Posterior cingulate gyrus (tissue), 11 donors: Measurements from ENCODE around the gene ESR1.
A peak's percentile ranks its signal among the peaks of the same experiment; 100 is the strongest.
"Not testable (repeated sequence)": the region's sequence is repeated elsewhere in the genome, so short reads cannot be mapped to it uniquely, and the experiment has no call there.

Experiments
- DNase-seq, 10 donors: peaks; one replicate each; pipeline versions ENCODE4 v3.0.0 to v3.0.0-alpha.2; 2020 to 2021; ENCODE audit warnings: mixed read lengths in 3 of 10
- intact Hi-C: fragments of 100-400 bp; cut with DNase I; formaldehyde crosslinking; loops from one replicate; pipeline ENCODE4 v1.15.1; 2023

The ESR1 gene

GRCh38 chr6:152034631-152035030 lies 227.1 kb downstream of the ESR1 start:
- intact Hi-C loops: no loop called here
- DNase-seq: no peak

- DNase-seq: no peak
- intact Hi-C loops: no loop called here
These were observed 238.6 kb downstream of the ESR1 start for GRCh38 chr6:152046118-152046517.

GRCh38 chr6:152048921-152049320 lies 241.4 kb downstream of the ESR1 start:
- DNase-seq: no peak
- intact Hi-C loops: no loop called here

GRCh38 chr6:152049502-152049901 lies 242.0 kb downstream of the ESR1 start:
- DNase-seq: no peak
- intact Hi-C loops: no loop called here

GRCh38 chr6:152050451-152051195 lies 243.1 kb downstream of the ESR1 start:
- intact Hi-C loops: no loop called here

GRCh38 chr6:152052061-152052460 lies 244.6 kb downstream of the ESR1 start:
- no peak for DNase-seq
- intact Hi-C loops: no loop called here

More at GRCh38 chr6:152050451-152051195, 243.1 kb downstream of the ESR1 start:
- DNase-seq: no peak

GRCh38 chr6:152053332-152053731 lies 245.8 kb downstream of the ESR1 start:
- intact Hi-C loops: no loop called here
- no peak for DNase-seq

- intact Hi-C loops: no loop called here
- DNase-seq: no peak
These were observed 247.0 kb downstream of the ESR1 start for GRCh38 chr6:152054441-152054840.

- intact Hi-C loops: no loop called here
- no peak for DNase-seq
These were observed 248.0 kb downstream of the ESR1 start for GRCh38 chr6:152055517-152055916.

GRCh38 chr6:152057832-152058498 lies 250.5 kb downstream of the ESR1 start:
- no peak for DNase-seq
- intact Hi-C loops: no loop called here

GRCh38 chr6:152059909-152060308 lies 252.4 kb downstream of the ESR1 start:
- no peak for DNase-seq
- intact Hi-C loops: no loop called here

GRCh38 chr6:152062476-152062875 lies 255.0 kb downstream of the ESR1 start:
- DNase-seq: no peak
- intact Hi-C loops: no loop called here

GRCh38 chr6:152063170-152063921 lies 255.9 kb downstream of the ESR1 start:
- DNase-seq: no peak
- intact Hi-C loops: no loop called here

GRCh38 chr6:152068622-152069261 lies 261.3 kb downstream of the ESR1 start:
- intact Hi-C loops: no loop called here

GRCh38 chr6:152070556-152070955 lies 263.1 kb downstream of the ESR1 start:
- peak in 1 of 10 donors; percentile 77 for DNase-seq
- intact Hi-C loops: no loop called here

More at GRCh38 chr6:152068622-152069261, 261.3 kb downstream of the ESR1 start:
- DNase-seq: no peak

- no peak for DNase-seq
- intact Hi-C loops: no loop called here
These were observed 263.8 kb downstream of the ESR1 start for GRCh38 chr6:152071318-152071717.

- intact Hi-C loops: no loop called here
- no peak for DNase-seq
These were observed 264.4 kb downstream of the ESR1 start for GRCh38 chr6:152071843-152072242.

- intact Hi-C loops, DNase-seq: not testable (repeated sequence)
These were observed 268.8 kb downstream of the ESR1 start for GRCh38 chr6:152076242-152076641.

GRCh38 chr6:152078001-152078400 lies 270.5 kb downstream of the ESR1 start:
- intact Hi-C loops: no loop called here
- no peak for DNase-seq

GRCh38 chr6:152078804-152079203 lies 271.3 kb downstream of the ESR1 start:
- intact Hi-C loops: no loop called here

GRCh38 chr6:152085451-152085921 lies 278.0 kb downstream of the ESR1 start:
- no peak for DNase-seq
- intact Hi-C loops: no loop called here

More at GRCh38 chr6:152078804-152079203, 271.3 kb downstream of the ESR1 start:
- no peak for DNase-seq
